ENCODE measurements around the gene ERGIC1. TPM values are rescaled to one million over a fixed set of nuclear protein-coding genes. Genes with fewer than 3 reads are reported as not detected.

ERGIC1 gene
- total RNA-seq, 4 donors from 2014 or later: 116 to 172 (median 144) TPM

DNA sequence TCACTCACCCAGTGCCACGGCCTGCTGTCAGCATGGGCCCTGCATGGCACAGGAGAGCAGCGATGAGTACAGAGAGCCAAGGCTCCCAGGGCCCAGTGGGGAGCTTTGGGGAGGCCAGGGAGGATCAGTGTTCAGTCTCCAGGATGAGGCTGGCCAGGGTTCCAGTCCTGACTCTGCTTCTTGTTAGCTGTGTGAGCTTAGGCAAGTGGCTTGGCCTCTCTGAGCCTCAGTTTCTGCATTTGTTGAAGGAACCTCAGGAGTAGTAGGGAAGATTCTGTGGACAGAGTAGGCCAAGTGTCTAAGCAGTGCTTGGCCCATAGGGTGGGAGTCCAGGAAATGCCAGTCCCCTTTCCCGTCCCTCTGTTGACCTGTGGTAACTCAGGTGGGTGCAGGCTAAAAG is 39.5 kb downstream of the ERGIC1 start:
- H3K9me3 ChIP-seq: no peaks in the 10 kb centered on the region
- H3K4me3 ChIP-seq: no peak overlapping the region
- TF ChIP-seq EP300 (IDR thresholded peaks at IDR 0.05) (no peak), POLR2A (IDR thresholded peaks at IDR 0.05) (no peak), POLR2AphosphoS5 (IDR thresholded peaks at IDR 0.05) (no peak)
- TF ChIP-seq, protein P1, sequence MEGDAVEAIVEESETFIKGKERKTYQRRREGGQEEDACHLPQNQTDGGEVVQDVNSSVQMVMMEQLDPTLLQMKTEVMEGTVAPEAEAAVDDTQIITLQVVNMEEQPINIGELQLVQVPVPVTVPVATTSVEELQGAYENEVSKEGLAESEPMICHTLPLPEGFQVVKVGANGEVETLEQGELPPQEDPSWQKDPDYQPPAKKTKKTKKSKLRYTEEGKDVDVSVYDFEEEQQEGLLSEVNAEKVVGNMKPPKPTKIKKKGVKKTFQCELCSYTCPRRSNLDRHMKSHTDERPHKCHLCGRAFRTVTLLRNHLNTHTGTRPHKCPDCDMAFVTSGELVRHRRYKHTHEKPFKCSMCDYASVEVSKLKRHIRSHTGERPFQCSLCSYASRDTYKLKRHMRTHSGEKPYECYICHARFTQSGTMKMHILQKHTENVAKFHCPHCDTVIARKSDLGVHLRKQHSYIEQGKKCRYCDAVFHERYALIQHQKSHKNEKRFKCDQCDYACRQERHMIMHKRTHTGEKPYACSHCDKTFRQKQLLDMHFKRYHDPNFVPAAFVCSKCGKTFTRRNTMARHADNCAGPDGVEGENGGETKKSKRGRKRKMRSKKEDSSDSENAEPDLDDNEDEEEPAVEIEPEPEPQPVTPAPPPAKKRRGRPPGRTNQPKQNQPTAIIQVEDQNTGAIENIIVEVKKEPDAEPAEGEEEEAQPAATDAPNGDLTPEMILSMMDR (IDR thresholded peaks at IDR 0.05): no peak
- no peaks in the 10 kb centered on the region for H3K27me3 ChIP-seq
- peak overlapping the region; percentile 92 to 97 (median 96) for H3K27ac ChIP-seq
- H3K4me1 ChIP-seq: peaks cover 28 to 96% (median 45%) of the 10 kb centered on the region in 3 donors
- ATAC-seq: no peak
- 86 to 100% methylated on average over 1 of the region's 3 CpGs for WGBS, 2 donors (ENCODE audit: low coverage in 1 of 2)
- H3K36me3 ChIP-seq: no peaks in the 10 kb centered on the region

DNA sequence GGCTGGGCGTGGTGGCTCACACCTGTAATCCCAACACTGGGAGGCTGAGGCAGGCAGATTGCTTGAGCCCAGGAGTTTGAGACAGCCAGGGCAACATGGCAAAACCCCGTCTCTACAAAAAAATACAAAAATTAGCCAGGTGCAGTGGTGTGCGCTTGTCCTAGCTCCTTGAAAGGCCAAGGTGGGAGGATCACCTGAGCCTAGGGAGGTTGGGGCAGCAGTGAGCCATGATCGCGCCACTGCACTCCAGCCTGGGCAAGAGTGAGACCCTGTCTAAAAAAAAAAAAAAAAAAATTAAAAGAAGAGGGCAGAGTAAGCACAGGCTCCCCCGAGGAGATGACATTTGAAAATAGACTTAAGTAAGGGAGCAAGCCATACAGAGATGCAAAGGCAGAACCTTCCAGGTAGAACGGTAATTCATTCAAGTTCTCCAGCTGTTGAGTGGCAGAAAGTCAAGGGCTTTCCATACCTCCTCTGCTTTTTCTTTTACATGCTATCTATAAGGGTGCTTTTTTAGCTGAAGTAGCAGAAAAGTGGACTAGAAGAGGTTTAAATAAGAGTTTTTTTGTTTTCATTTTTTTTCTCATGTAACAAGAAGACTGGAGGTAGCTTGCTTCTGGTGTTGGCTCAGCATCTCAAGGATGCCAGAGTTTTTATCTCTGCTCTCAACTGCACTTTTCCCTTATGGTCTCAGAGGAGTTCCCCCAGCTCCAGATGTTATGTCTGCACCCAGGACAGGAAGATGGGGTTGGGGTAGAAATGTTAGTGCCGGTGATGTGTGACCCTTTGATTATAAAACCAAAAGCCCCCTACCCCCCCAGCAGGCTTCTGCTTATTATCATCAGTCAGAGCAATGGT is 40.8 kb downstream of the ERGIC1 start:
- Histone ChIP-seq H3K9me3 (no peaks in the 10 kb centered on the region), H3K27ac (peak overlapping the region; percentile 92 to 97 (median 96))
- 74 to 91% methylated on average over 5 to 6 of the region's 8 CpGs for whole genome bisulfite sequencing, 2 donors (ENCODE audit: low coverage in 1 of 2)

DNA sequence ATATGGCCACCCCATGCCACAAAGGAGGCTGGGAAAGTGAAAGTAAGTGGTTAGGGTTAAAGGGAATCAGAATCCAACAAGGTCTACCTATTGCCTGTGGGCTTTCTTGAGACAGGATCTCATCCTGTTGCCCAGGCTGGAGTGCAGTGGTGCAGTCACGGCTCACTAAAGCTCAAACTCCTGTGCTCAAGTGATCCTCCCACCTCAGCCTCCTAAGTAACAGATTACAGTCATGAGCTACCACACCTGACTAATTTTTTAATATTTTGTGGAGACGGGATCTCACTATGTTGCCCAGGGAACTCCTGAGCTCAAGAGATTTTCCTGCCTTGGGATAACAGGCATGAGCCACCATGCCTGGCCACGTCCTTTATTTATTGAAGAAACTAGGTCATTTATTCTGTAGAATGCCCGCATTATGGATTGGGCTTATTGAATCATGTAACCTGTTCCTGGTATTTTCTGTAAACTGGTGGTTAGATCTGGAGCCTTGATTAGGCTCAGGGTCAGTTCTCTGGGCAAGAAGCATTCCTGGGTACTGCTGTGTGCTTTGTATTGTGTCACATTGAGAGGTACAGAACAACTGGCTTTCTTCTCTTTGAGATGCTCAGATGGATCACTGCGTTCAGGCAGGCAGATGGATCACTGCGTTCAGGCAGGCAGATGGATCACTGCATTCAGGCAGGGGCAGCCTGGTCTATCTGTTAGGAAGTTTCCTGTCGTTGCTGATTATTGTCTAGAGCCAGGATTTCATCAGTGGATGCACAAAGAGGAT is 41.6 kb downstream of the ERGIC1 start:
- WGBS, 2 donors (ENCODE audit: low coverage in 1 of 2): 49 to 69% methylated on average over 3 to 6 of the region's 7 CpGs
- ATAC-seq: no peak
- H3K27ac ChIP-seq: peak overlapping the region; percentile 72 to 97 (median 94)
- no peaks in the 10 kb centered on the region for H3K36me3 ChIP-seq
- no peak overlapping the region for H3K4me3 ChIP-seq
- H3K27me3 ChIP-seq: no peaks in the 10 kb centered on the region
- H3K9me3 ChIP-seq: no peaks in the 10 kb centered on the region
- H3K4me1 ChIP-seq: peaks cover 16 to 96% (median 32%) of the 10 kb centered on the region in 3 donors
- no peak for TF ChIP-seq POLR2AphosphoS5 (IDR thresholded peaks at IDR 0.05)
- TF ChIP-seq, protein P1 (IDR thresholded peaks at IDR 0.05): no peak
- no peak for TF ChIP-seq EP300 (IDR thresholded peaks at IDR 0.05)
- TF ChIP-seq POLR2A (IDR thresholded peaks at IDR 0.05): no peak

More for the DNA sequence above, 40.8 kb downstream of the ERGIC1 start:
- ATAC-seq: no peak
- TF ChIP-seq, protein P1 (IDR thresholded peaks at IDR 0.05): no peak
- TF ChIP-seq POLR2AphosphoS5 (IDR thresholded peaks at IDR 0.05) (no peak), EP300 (IDR thresholded peaks at IDR 0.05) (no peak), POLR2A (IDR thresholded peaks at IDR 0.05) (no peak)
- Histone ChIP-seq H3K4me1 (peaks cover 23 to 96% (median 40%) of the 10 kb centered on the region in 3 donors), H3K36me3 (no peaks in the 10 kb centered on the region), H3K4me3 (no peak overlapping the region), H3K27me3 (no peaks in the 10 kb centered on the region)

DNA sequence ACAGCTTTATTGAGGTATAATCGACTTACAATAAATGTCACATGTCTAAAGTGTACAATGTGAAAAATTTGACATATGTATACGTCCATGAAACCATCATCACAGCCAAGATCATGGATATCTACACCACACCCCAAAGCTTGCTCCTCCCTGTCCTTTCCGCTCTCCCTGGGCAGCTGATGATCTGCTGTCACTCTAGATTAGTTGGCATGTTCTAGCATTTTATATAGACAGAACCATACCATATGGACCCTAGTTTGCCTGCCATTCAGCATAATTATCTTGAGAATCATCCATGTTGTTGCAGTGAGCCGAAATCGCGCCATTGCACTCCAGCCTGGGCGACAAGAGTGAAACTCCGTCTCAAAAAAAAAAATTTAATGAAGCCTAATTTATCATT is 42.5 kb downstream of the ERGIC1 start:
- Histone ChIP-seq H3K9me3 (no peaks in the 10 kb centered on the region), H3K4me1 (peaks cover 9 to 94% (median 23%) of the 10 kb centered on the region in 3 donors), H3K36me3 (no peaks in the 10 kb centered on the region), H3K27me3 (no peaks in the 10 kb centered on the region), H3K4me3 (no peak overlapping the region), H3K27ac (peak overlapping the region in 2 of 4 donors; percentile 92 to 95)
- no peak for TF ChIP-seq EP300 (IDR thresholded peaks at IDR 0.05)
- TF ChIP-seq, protein P1 (IDR thresholded peaks at IDR 0.05): no peak
- no peak for TF ChIP-seq POLR2AphosphoS5 (IDR thresholded peaks at IDR 0.05)
- TF ChIP-seq POLR2A (IDR thresholded peaks at IDR 0.05): no peak
- ATAC-seq: no peak
- WGBS, 2 donors (ENCODE audit: low coverage in 1 of 2): 90 to 91% methylated on average over 4 to 8 of the region's 8 CpGs

Measured in gastroesophageal sphincter (tissue), 4 donors.